Gastrocnemius medialis (tissue), 4 donors: ENCODE results near the gene RASSF8. TPM values are rescaled to one million over a fixed set of nuclear protein-coding genes. Genes with fewer than 3 reads are reported as not detected.

ENCODE experiments used
- ATAC-seq, 2 donors: fragments of 150-250 bp; one replicate each; pipeline ENCODE4 v1.9.1; 2016
- DNase-seq, 2 donors: peaks; one replicate each; pipeline ENCODE4 v3.0.0-alpha.2; 2019
- H3K27ac ChIP-seq, 4 donors: fragments of 200-600 bp; sonication (generic); 1 replicate in 1 of 4; 2 replicates in 3 of 4; pipeline ENCODE4 v1.5.1; 2016 to 2018; ENCODE audit warnings: mild to moderate bottlenecking in 2 of 4, moderate library complexity in 1 of 4
- H3K27me3 ChIP-seq, 3 donors: fragments of 200-600 bp; sonication (generic) in 2 of 3; 1 replicate in 1 of 3; 2 replicates in 2 of 3; pipeline versions ENCODE4 v1.5.1 to v1.6.0; 2016 to 2019; ENCODE audit warnings: mild to moderate bottlenecking in 1 of 3, moderate library complexity in 1 of 3
- H3K36me3 ChIP-seq, 2 donors: fragments of 200-600 bp; sonication (generic) in 1 of 2; one replicate each; pipeline ENCODE4 v1.5.1; 2017 to 2018
- H3K4me1 ChIP-seq, 2 donors: fragments of 200-600 bp; sonication (generic) in 1 of 2; one replicate each; pipeline ENCODE4 v1.5.1; 2016 to 2017; ENCODE audit warnings: mild to moderate bottlenecking in 2 of 2
- H3K4me3 ChIP-seq, 4 donors: fragments of 200-600 bp; sonication (generic) in 3 of 4; 1 replicate in 1 of 4; 2 replicates in 3 of 4; pipeline ENCODE4 v1.5.1; 2016 to 2019; ENCODE audit warnings: mild to moderate bottlenecking in 2 of 4
- H3K9me3 ChIP-seq, 3 donors: fragments of 200-600 bp; sonication (generic) in 2 of 3; 1 replicate in 1 of 3; 2 replicates in 2 of 3; pipeline ENCODE4 v1.5.1; 2016 to 2019
- CTCF ChIP-seq, 5 experiments: fragments of 450-650 bp in 3 of 5; fragments of 200-600 bp in 2 of 5; sonication (generic) in 2 of 5; IDR thresholded peaks in 4 of 5; conservative IDR thresholded peaks in 1 of 5; 1 replicate in 4 of 5; 2 replicates in 1 of 5; pipeline ENCODE4 v1.5.1; 2016 to 2019; ENCODE audit warnings: antibody characterized with exemption in 5 of 5, mild to moderate bottlenecking in 3 of 5, moderate library complexity in 3 of 5
- POLR2A ChIP-seq, 2 donors: fragments of 450-650 bp; IDR thresholded peaks; one replicate each; pipeline ENCODE4 v1.6.1; 2017; ENCODE audit warnings: antibody characterized with exemption in 2 of 2, mild to moderate bottlenecking in 2 of 2, moderate library complexity in 2 of 2
- in situ Hi-C, 4 donors: fragments of 200-750 bp; cut with MboI; loops; one replicate each; pipeline versions ENCODE4 v1.15.0 to v1.8.0; 2017; ENCODE audit warnings: low sequenced_read_pairs in 4 of 4
- intact Hi-C: fragments of 100-400 bp; cut with DNase I; formaldehyde crosslinking; loops from one replicate; pipeline ENCODE4 v1.15.1; 2023; ENCODE audit warnings: low total_unique reads
- total RNA-seq, 4 donors: library from RNA; depleted of rRNA; stranded (reverse); fragments of >200 nt; gene quantifications; one replicate each; pipeline versions ENCODE4 v1.1.0 to v1.2.3, GENCODE V29; 2016

Gene RASSF8
- total RNA-seq, 4 donors from 2014 or later = 23.6 to 36.8 (median 28.0) TPM

- TF ChIP-seq POLR2A (IDR thresholded peaks at IDR 0.05) = no peak
- no peak for TF ChIP-seq CTCF (IDR thresholded peaks at IDR 0.05 in 4 of 5, conservative IDR thresholded peaks at IDR 0.05 in 1 of 5)
- in situ Hi-C loops = no loop called here
- Histone ChIP-seq H3K4me1 (no peaks in the 10 kb centered on the region), H3K27me3 (no peaks in the 10 kb centered on the region), H3K36me3 (no peaks in the 10 kb centered on the region), H3K4me3 (no peak overlapping the region), H3K27ac (no peak overlapping the region), H3K9me3 (no peaks in the 10 kb centered on the region)
- DNase-seq (no peak), ATAC-seq (no peak)
- intact Hi-C loops = no loop called here
Measured at GRCh38 chr12:25937096-25937495, 21.4 kb upstream of the RASSF8 start.

- no peaks in the 10 kb centered on the region for H3K4me1 ChIP-seq
Measured at GRCh38 chr12:25938581-25938980, 19.9 kb upstream of the RASSF8 start.

DNA sequence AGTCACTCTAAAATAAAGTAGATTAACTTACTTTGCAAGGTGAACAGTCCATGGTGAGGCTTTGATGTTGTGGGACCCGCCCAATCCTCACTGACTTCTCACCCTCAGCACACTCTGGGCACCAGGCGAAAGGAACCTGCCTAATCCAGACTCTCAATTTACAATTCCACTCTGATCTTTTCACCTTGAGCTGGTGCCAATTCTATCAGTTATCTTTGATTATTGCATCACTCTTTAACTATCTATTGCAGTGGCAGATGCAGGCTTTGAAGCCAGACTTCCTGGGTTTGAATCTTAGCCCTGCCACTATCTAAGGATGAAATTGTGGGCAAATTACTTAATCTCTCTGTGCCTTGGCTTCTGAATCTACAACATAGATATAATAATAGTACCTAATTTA, 18.9 kb upstream of the RASSF8 start:
- intact Hi-C loops = no loop called here
- no peak for TF ChIP-seq CTCF (IDR thresholded peaks at IDR 0.05 in 4 of 5, conservative IDR thresholded peaks at IDR 0.05 in 1 of 5)
- TF ChIP-seq POLR2A (IDR thresholded peaks at IDR 0.05) = no peak

More at GRCh38 chr12:25938581-25938980, 19.9 kb upstream of the RASSF8 start:
- H3K9me3 ChIP-seq = no peaks in the 10 kb centered on the region
- no peak overlapping the region for H3K4me3 ChIP-seq
- no peak overlapping the region for H3K27ac ChIP-seq
- TF ChIP-seq POLR2A (IDR thresholded peaks at IDR 0.05) = no peak
- TF ChIP-seq CTCF (IDR thresholded peaks at IDR 0.05 in 4 of 5, conservative IDR thresholded peaks at IDR 0.05 in 1 of 5) = no peak
- DNase-seq (no peak), ATAC-seq (no peak)
- intact Hi-C loops (no loop called here), in situ Hi-C loops (no loop called here)
- H3K36me3 ChIP-seq = no peaks in the 10 kb centered on the region
- H3K27me3 ChIP-seq = no peaks in the 10 kb centered on the region

GRCh38 chr12:25940886-25941285, 17.6 kb upstream of the RASSF8 start:
- ATAC-seq (no peak), DNase-seq (no peak)
- H3K27ac ChIP-seq = no peak overlapping the region
- in situ Hi-C loops (no loop called here), intact Hi-C loops (no loop called here)
- no peaks in the 10 kb centered on the region for H3K27me3 ChIP-seq
- no peak overlapping the region for H3K4me3 ChIP-seq
- TF ChIP-seq POLR2A (IDR thresholded peaks at IDR 0.05) = no peak
- TF ChIP-seq CTCF (IDR thresholded peaks at IDR 0.05 in 4 of 5, conservative IDR thresholded peaks at IDR 0.05 in 1 of 5) = no peak
- H3K9me3 ChIP-seq = no peaks in the 10 kb centered on the region
- no peaks in the 10 kb centered on the region for H3K4me1 ChIP-seq
- H3K36me3 ChIP-seq = no peaks in the 10 kb centered on the region

More for the DNA sequence above, 18.9 kb upstream of the RASSF8 start:
- Histone ChIP-seq H3K4me1 (no peaks in the 10 kb centered on the region), H3K27ac (no peak overlapping the region), H3K27me3 (no peaks in the 10 kb centered on the region), H3K4me3 (no peak overlapping the region), H3K36me3 (no peaks in the 10 kb centered on the region), H3K9me3 (no peaks in the 10 kb centered on the region)
- ATAC-seq (no peak), DNase-seq (no peak)
- in situ Hi-C loops = no loop called here

- H3K27me3 ChIP-seq = no peaks in the 10 kb centered on the region
- no peaks in the 10 kb centered on the region for H3K4me1 ChIP-seq
- no peak for DNase-seq
- H3K4me3 ChIP-seq = no peak overlapping the region
- in situ Hi-C loops = no loop called here
- no peak overlapping the region for H3K27ac ChIP-seq
- H3K36me3 ChIP-seq = no peaks in the 10 kb centered on the region
- no peaks in the 10 kb centered on the region for H3K9me3 ChIP-seq
- ATAC-seq = no peak
- no peak for TF ChIP-seq CTCF (IDR thresholded peaks at IDR 0.05 in 4 of 5, conservative IDR thresholded peaks at IDR 0.05 in 1 of 5)
- intact Hi-C loops = no loop called here
Measured at GRCh38 chr12:25942709-25943108, 15.8 kb upstream of the RASSF8 start.
